ENCODE results near the gene KPNA6. TPM values are rescaled to one million over a fixed set of nuclear protein-coding genes. Genes with fewer than 3 reads are reported as not detected.

Gene KPNA6
- total and polyA plus RNA-seq, 2 of the 4 experiments (the other 2 are of a cell fraction): 27.0 to 50.7 TPM

DNA sequence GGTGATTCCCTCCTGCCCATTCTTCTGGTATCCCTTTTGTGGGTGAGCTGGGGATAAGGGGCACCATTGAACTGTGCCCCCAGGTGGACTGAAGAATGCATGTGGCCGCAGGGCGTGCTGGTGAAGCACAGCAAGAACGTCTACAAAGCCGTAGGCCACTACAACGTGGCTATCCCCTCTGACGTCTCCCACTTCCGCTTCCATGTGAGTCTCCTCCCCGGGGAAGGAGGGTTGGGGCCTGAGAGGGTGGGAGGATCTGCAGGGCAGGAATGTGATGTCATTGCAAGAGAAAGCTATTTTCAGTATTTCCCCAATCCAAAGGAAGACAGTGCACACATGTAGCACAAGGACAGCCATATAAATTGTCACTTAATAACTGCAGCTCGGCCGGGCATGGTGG lies 7.5 kb upstream of the KPNA6 start:
- H2AFZ ChIP-seq (replicated peaks; ENCODE audit: low read length, poor library complexity): peak overlapping the region; percentile 41
- H4K20me1 ChIP-seq (ENCODE audit: insufficient read depth, low read length): peaks cover 10% of the 10 kb centered on the region; the same call in 1 of the 2 replicates
- H3K4ac ChIP-seq (ENCODE audit: low read depth, low read length): peak overlapping the region; percentile 44
- no peak overlapping the region for H4K5ac ChIP-seq (ENCODE audit: low read depth, low read length)
- H3K36me3 ChIP-seq (ENCODE audit: control insufficient read depth, insufficient read depth, low read length): peaks cover 34% of the 10 kb centered on the region
- H2BK15ac ChIP-seq (ENCODE audit: low read depth, low read length): 0 out of 3 replicates have a peak overlapping the region, but pooled peaks have one; percentile 10
- H2BK120ac ChIP-seq (ENCODE audit: low read depth, low read length): peak overlapping the region; percentile 27; the same call in 1 of the 2 replicates
- H2AK9ac ChIP-seq (replicated peaks; ENCODE audit: low read depth, low read length, poor library complexity): no peak overlapping the region
- H3K27me3 ChIP-seq (ENCODE audit: control insufficient read depth, insufficient read depth, low read length): no peaks in the 10 kb centered on the region
- H3K9me1 ChIP-seq (ENCODE audit: insufficient read depth, low read length): peaks cover 18% of the 10 kb centered on the region
- H2BK5ac ChIP-seq (ENCODE audit: low read depth, low read length, poor library complexity, severe bottlenecking): peak overlapping the region; percentile 2
- no peak overlapping the region for H3K18ac ChIP-seq (ENCODE audit: low read depth, low read length)
- H3K23ac ChIP-seq (ENCODE audit: low read depth, low read length): no peak overlapping the region
- no peaks in the 10 kb centered on the region for H3K9me3 ChIP-seq (ENCODE audit: control insufficient read depth, insufficient read depth, low read length)
- peaks cover 11% of the 10 kb centered on the region for H3K4me1 ChIP-seq (ENCODE audit: control insufficient read depth, insufficient read depth, low read length)
- no peak for DNase-seq
- H2AK5ac ChIP-seq (ENCODE audit: low read depth, low read length): peak overlapping the region; percentile 10; the same call in 1 of the 2 replicates
- BruUV-seq (replicated peaks): no TSS peak
- CTCF ChIA-PET: interaction anchor here (0.5 kb wide), 1 partner anchor 24 kb away, joined by 3 read pairs; no protein-coding TSS in a partner anchor
- H3K79me1 ChIP-seq (ENCODE audit: low read depth in 1 of 2, low read length in 2 of 2): peaks cover 4 to 34% of the 10 kb centered on the region in 2 experiments; a peak in 2 of 4 replicates
- H2BK20ac ChIP-seq (ENCODE audit: low read depth, low read length): no peak overlapping the region
- H3K4me2 ChIP-seq (ENCODE audit: low read depth, low read length): no peak overlapping the region
- no peak overlapping the region for H3K56ac ChIP-seq (ENCODE audit: extremely low read depth, insufficient read depth, low read length)
- no peak overlapping the region for H4K8ac ChIP-seq (ENCODE audit: low read depth in 2 of 2, low read length in 2 of 2)
- intact Hi-C loops (cut with micrococcal nuclease): no loop called here
- POLR2A ChIA-PET (ENCODE audit: unreplicated experiment): no interaction called here
- ATAC-seq (ENCODE audit: low read depth): no peak
- no peak for TF ChIP-seq MXI1 (IDR thresholded peaks at IDR 0.05; ENCODE audit: borderline replicate concordance, low read depth, low read length)
- TF ChIP-seq, protein P1, sequence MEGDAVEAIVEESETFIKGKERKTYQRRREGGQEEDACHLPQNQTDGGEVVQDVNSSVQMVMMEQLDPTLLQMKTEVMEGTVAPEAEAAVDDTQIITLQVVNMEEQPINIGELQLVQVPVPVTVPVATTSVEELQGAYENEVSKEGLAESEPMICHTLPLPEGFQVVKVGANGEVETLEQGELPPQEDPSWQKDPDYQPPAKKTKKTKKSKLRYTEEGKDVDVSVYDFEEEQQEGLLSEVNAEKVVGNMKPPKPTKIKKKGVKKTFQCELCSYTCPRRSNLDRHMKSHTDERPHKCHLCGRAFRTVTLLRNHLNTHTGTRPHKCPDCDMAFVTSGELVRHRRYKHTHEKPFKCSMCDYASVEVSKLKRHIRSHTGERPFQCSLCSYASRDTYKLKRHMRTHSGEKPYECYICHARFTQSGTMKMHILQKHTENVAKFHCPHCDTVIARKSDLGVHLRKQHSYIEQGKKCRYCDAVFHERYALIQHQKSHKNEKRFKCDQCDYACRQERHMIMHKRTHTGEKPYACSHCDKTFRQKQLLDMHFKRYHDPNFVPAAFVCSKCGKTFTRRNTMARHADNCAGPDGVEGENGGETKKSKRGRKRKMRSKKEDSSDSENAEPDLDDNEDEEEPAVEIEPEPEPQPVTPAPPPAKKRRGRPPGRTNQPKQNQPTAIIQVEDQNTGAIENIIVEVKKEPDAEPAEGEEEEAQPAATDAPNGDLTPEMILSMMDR (conservative IDR thresholded peaks at IDR 0.05; ENCODE audit: low read depth, low read length): no peak
- TF ChIP-seq RAD21 (IDR thresholded peaks at IDR 0.05; ENCODE audit: low read length): no peak
- no peak for TF ChIP-seq MAFK (IDR thresholded peaks at IDR 0.05; ENCODE audit: low read depth, low read length)
- TF ChIP-seq FOS (IDR thresholded peaks at IDR 0.05; ENCODE audit: low read depth, low read length): no peak
- TF ChIP-seq RFX5 (IDR thresholded peaks at IDR 0.05; ENCODE audit: low read depth, low read length): no peak
- no peak for TF ChIP-seq MAZ (IDR thresholded peaks at IDR 0.05; ENCODE audit: borderline replicate concordance, low read depth, low read length)
- no peak for TF ChIP-seq SMC3 (IDR thresholded peaks at IDR 0.05; ENCODE audit: low read depth, low read length)
- no peak for TF ChIP-seq RCOR1 (IDR thresholded peaks at IDR 0.05; ENCODE audit: insufficient replicate concordance, low read length)
- TF ChIP-seq USF2 (IDR thresholded peaks at IDR 0.05; ENCODE audit: low read depth, low read length): no peak
- TF ChIP-seq BHLHE40 (IDR thresholded peaks at IDR 0.05; ENCODE audit: low read depth, low read length): no peak
- TF ChIP-seq CHD1 (IDR thresholded peaks at IDR 0.05; ENCODE audit: low read depth, low read length): no peak
- TF ChIP-seq NFE2L2 (IDR thresholded peaks at IDR 0.05; ENCODE audit: low read depth, low read length): no peak
- TF ChIP-seq ELK1 (IDR thresholded peaks at IDR 0.05; ENCODE audit: borderline replicate concordance, low read depth, low read length): no peak
- no peak for TF ChIP-seq CEBPB (IDR thresholded peaks at IDR 0.05; ENCODE audit: low read depth, low read length)
- no peak for TF ChIP-seq POLR2A (IDR thresholded peaks at IDR 0.05; ENCODE audit: low read depth, low read length)
- dilution Hi-C loops (cut with HindIII; ENCODE audit: low sequenced_read_pairs, unreplicated experiment): no loop called here
- in situ Hi-C loops (cut with MboI; ENCODE audit: low sequenced_read_pairs): no loop called here
- 0 out of 2 replicates have a peak overlapping the region, but pooled peaks have one; percentile 53 for H3K14ac ChIP-seq (replicated peaks; ENCODE audit: low read depth, low read length)
- no peak overlapping the region; the same call in 1 of the 2 replicates for H4K91ac ChIP-seq (ENCODE audit: insufficient read depth, low read depth, low read length)
- WGBS, 2 experiments (ENCODE audit: extremely low coverage in 2 of 2, insufficient read length in 1 of 2): 100% methylated on average over 2 of the region's 10 CpGs; no CpG with 5 or more reads in 1 of the 2 experiments
- no peak overlapping the region for H3K4me3 ChIP-seq (ENCODE audit: insufficient read depth, low read depth, low read length)
- H3K27ac ChIP-seq (ENCODE audit: insufficient read depth, low read length): peak overlapping the region; percentile 20; the same call in 1 of the 2 replicates
- H3K9ac ChIP-seq (ENCODE audit: low read depth, low read length): no peak overlapping the region

Measured in IMR-90 (cell line).